K562 (cell line): ENCODE measurements around the gene CLCA1. TPM values are rescaled to one million over a fixed set of nuclear protein-coding genes. Genes with fewer than 3 reads are reported as not detected.

Experiments
- ATAC-seq: fragments of 200-7000 bp; cut with Tn5 transposase; 3 replicates; pipeline ENCODE4 v1.9.1; 2020; ENCODE audit warnings: moderate library complexity
- BruUV-seq: library from RNA; stranded (reverse); fragments of 400-500 nt; replicated peaks from 2 replicates; lab custom pipeline; 2021; lab: Mats Ljungman, UMichigan
- CTCF ChIA-PET: fragments of 300-600 bp; formaldehyde crosslinking; extraction: SDS; loops from one replicate; lab custom pipeline; 2021; ENCODE audit warnings: low intra/inter-chr PET ratio; lab: Yijun Ruan, JAX
- POLR2A ChIA-PET: fragments of 300-600, 350-650 bp; sonication (Branson Sonifier 250); formaldehyde crosslinking; extraction: SDS; loops from one replicate; lab custom pipeline; 2021; ENCODE audit warnings: antibody characterized with exemption, inconsistent platforms; lab: Yijun Ruan, JAX
- DNase-seq, 4 experiments: peaks; one replicate each; pipeline versions ENCODE4 v3.0.0 to v3.0.0-alpha.2; 2011 to 2018; ENCODE audit warnings: low spot score in 3 of 4, mixed read lengths in 3 of 4; ENCODE audit errors: extremely low read depth in 1 of 4
- FAIRE-seq: peaks from 2 replicates; lab custom pipeline; 2011; peaks lifted over from hg19 to GRCh38; lab: Jason Lieb, UNC
- H2AFZ ChIP-seq: 2 replicates; pipeline ENCODE4 v1.6.0; 2011; ENCODE audit warnings: low read depth, low read length, control low read depth, inconsistent platforms
- H3K27ac ChIP-seq: fragments of 200-600 bp; 3 replicates; pipeline ENCODE4 v1.8.0; 2011; ENCODE audit warnings: low read depth, mild to moderate bottlenecking, control low read depth, inconsistent platforms, low read length, moderate library complexity, mixed read lengths; ENCODE audit errors: extremely low read depth
- H3K27me3 ChIP-seq, 2 experiments: fragments of 300-600 bp in 1 of 2; 2 replicates in 1 of 2; 3 replicates in 1 of 2; pipeline versions ENCODE4 v1.6.0 to v1.8.0; 2011; ENCODE audit warnings: inconsistent platforms in 2 of 2, low read length in 2 of 2, mild to moderate bottlenecking in 1 of 2, mixed read lengths in 1 of 2, moderate library complexity in 1 of 2; ENCODE audit not compliant: control insufficient read depth in 2 of 2, insufficient read depth in 2 of 2
- H3K36me3 ChIP-seq: fragments of 300-600 bp; 3 replicates; pipeline ENCODE4 v1.8.0; 2011; ENCODE audit warnings: mild to moderate bottlenecking, low read length, inconsistent platforms; ENCODE audit not compliant: control insufficient read depth, insufficient read depth
- H3K4me1 ChIP-seq, 2 experiments: fragments of 200-600 bp in 1 of 2; replicated peaks in 1 of 2; 2 replicates in 1 of 2; 3 replicates in 1 of 2; pipeline versions ENCODE4 v1.5.1 to v1.8.0; 2011; ENCODE audit warnings: inconsistent platforms in 2 of 2, low read length in 2 of 2, mild to moderate bottlenecking in 1 of 2, mixed read lengths in 1 of 2, moderate library complexity in 1 of 2; ENCODE audit not compliant: control insufficient read depth in 2 of 2, insufficient read depth in 2 of 2
- H3K4me2 ChIP-seq: 2 replicates; pipeline ENCODE4 v1.6.1; 2011; ENCODE audit warnings: low read length, control low read depth, inconsistent platforms, mixed read lengths; ENCODE audit not compliant: insufficient read depth
- H3K4me3 ChIP-seq: fragments of 200-600 bp; sonication (generic), shearing (Covaris generic); 2 replicates; pipeline ENCODE4 v1.5.1; 2016; ENCODE audit warnings: control low read depth, inconsistent platforms
- H3K79me2 ChIP-seq: fragments of 200-600 bp; 3 replicates; pipeline ENCODE4 v1.8.0; 2011; ENCODE audit warnings: low read length, inconsistent platforms; ENCODE audit not compliant: control insufficient read depth, insufficient read depth
- H3K9ac ChIP-seq, 2 experiments: 2 replicates each; pipeline versions ENCODE4 v1.6.0 to v1.6.1; 2011; ENCODE audit warnings: low read depth in 2 of 2, low read length in 2 of 2, control low read depth in 1 of 2, inconsistent platforms in 1 of 2, mild to moderate bottlenecking in 1 of 2, mixed read lengths in 1 of 2; ENCODE audit not compliant: insufficient read depth in 1 of 2
- H3K9me1 ChIP-seq: one replicate; pipeline ENCODE4 v1.6.0; 2011; ENCODE audit warnings: inconsistent platforms, mild to moderate bottlenecking, low read length, moderate library complexity; ENCODE audit not compliant: control insufficient read depth, insufficient read depth
- H3K9me3 ChIP-seq: replicated peaks from 2 replicates; pipeline ENCODE4 v1.5.1; 2011; ENCODE audit warnings: low read depth, low read length, inconsistent platforms; ENCODE audit not compliant: control insufficient read depth, insufficient read depth
- H4K20me1 ChIP-seq: replicated peaks from 2 replicates; pipeline ENCODE4 v1.6.1; 2011; ENCODE audit warnings: low read length, inconsistent platforms, mixed read lengths; ENCODE audit not compliant: control insufficient read depth, insufficient read depth
- FOSL1 ChIP-seq: fragments of 200-800 bp; sonication (Bioruptor generic); conservative IDR thresholded peaks from 2 replicates; pipeline ENCODE4 v1.6.1; 2016; ENCODE audit warnings: missing genetic modification characterization, missing compliant biosample characterization
- JUND ChIP-seq, 2 experiments: IDR thresholded peaks; 2 replicates in 1 of 2; 3 replicates in 1 of 2; pipeline ENCODE4 v1.6.1; 2011; ENCODE audit warnings: borderline replicate concordance in 2 of 2, low read depth in 2 of 2, low read length in 2 of 2, improper control_type of control experiment in 1 of 2, missing biosample characterization in 1 of 2, missing genetic modification characterization in 1 of 2, missing genetic modification reagents in 1 of 2
- RCOR1 ChIP-seq, 2 experiments: IDR thresholded peaks; 2 replicates each; pipeline ENCODE4 v1.6.1; 2012; ENCODE audit warnings: low read depth in 2 of 2, low read length in 2 of 2, borderline replicate concordance in 1 of 2, improper control_type of control experiment in 1 of 2
- WGBS: fragments of 100-300 bp; shearing (Covaris generic); methylation state at CpG from one replicate; pipeline ENCODE4 v1.1.6; 2016; ENCODE audit warnings: low coverage, mixed read lengths; ENCODE audit not compliant: insufficient coverage; ENCODE audit errors: missing lambda C conversion rate; 5-methylcytosine and 5-hydroxymethylcytosine counted together
- in situ Hi-C: fragments of 300-500 bp; cut with MboI; formaldehyde crosslinking; loops from 4 replicates; pipeline ENCODE4 v1.15.0; 2018; ENCODE audit warnings: inconsistent platforms, mixed read lengths
- intact Hi-C: fragments of 100-400 bp; cut with micrococcal nuclease; formaldehyde crosslinking; loops from 2 replicates; pipeline ENCODE4 v1.14.2; 2022
- polyA plus RNA-seq, 8 experiments: library from polyadenylated mRNA; depleted of rRNA in 4 of 8; stranded (reverse) in 5 of 8; unstranded in 3 of 8; fragments of >200 nt; fragmentation: Nextera tagmentation in 2 of 8; fragmentation: Illumina TruSeq in 1 of 8; extraction: Ambion mirVana in 2 of 8; extraction: Trizol in 1 of 8; gene quantifications; 2 replicates each; pipeline versions ENCODE4 v1.2.1 to v1.2.3, GENCODE V29; 2011 to 2014; ENCODE audit warnings: inconsistent platforms in 1 of 8, missing spikeins in 1 of 8
- total RNA-seq, 7 experiments: library from RNA; depleted of rRNA in 6 of 7; stranded (reverse); fragments of >200 nt in 6 of 7; fragmentation: Illumina TruSeq in 2 of 7; extraction: Trizol in 2 of 7; gene quantifications; 2 replicates each; pipeline versions ENCODE4 v1.2.1 to v1.2.3, GENCODE V29; 2011 to 2021; ENCODE audit warnings: low replicate concordance in 1 of 7
- TF ChIP-seq, protein P1 (sequence below): fragments of 200-400 bp; formaldehyde crosslinking; IDR thresholded peaks from 2 replicates; pipeline ENCODE4 v1.6.1; 2017; ENCODE audit warnings: mild to moderate bottlenecking, low read depth, low read length, moderate library complexity

The CLCA1 gene
- total and polyA plus RNA-seq, 9 of the 15 experiments (the other 6 are each of a cell fraction or from before 2014, with no cell fraction given) = 0.03 to 0.08 (median 0.04) TPM; not detected in 6

DNA sequence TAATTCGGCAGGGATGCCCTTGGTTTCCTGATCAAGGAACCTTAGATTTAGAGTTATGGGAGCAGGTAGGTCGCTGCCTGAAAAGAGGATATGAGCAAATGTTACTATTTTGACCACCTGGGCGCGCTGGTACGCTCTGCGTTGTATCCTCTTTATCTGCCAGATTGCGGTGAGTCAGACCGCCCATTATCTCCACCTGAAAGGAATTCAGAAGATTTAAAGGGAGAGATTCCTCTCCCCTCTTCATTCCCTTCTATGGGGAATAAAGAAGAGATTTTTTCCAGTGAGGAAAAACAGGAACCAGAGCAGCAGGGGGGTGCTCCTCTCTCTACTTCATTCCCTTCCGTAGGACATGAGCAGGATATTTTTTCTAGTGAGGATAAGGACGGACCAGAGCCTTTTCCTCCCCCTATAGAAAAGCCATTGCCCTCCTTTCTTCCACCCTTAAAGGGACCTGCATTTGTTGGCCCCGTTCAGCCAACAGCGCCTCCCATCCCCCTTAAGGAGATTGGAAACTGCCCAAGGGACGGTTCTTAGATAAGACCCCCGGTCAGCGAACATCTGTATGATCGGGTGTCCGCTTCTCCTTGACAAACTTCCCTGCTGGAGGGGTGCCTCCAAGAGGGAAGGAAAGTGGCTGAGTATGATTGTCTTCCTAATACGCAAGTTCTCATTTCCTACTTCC lies 34.1 kb downstream of the CLCA1 start:
- peaks cover 13 to 26% of the 10 kb centered on the region in 2 experiments; a peak in 3 of 5 replicates for H3K27me3 ChIP-seq
- no peak overlapping the region for H2AFZ ChIP-seq
- H3K9me1 ChIP-seq = no peaks in the 10 kb centered on the region
- DNase-seq = peak in 1 of 4 experiments; percentile 23
- H3K9me3 ChIP-seq = no peaks in the 10 kb centered on the region; the same call in 1 of the 2 replicates
- BruUV-seq = no TSS peak
- H3K4me2 ChIP-seq = no peak overlapping the region
- CTCF ChIA-PET = interaction anchor here (1.7 to 4.1 kb wide), 2 partner anchors 84 to 122 kb away, joined by 9 to 29 read pairs; no protein-coding TSS in a partner anchor
- TF ChIP-seq RCOR1 (IDR thresholded peaks at IDR 0.05; ENCODE audit: borderline replicate concordance in 1 of 2, low read depth in 2 of 2, low read length in 2 of 2) (0 out of 4 replicates have a peak, but pooled peaks of 1 of the 2 experiments have one; percentile 13), JUND (IDR thresholded peaks at IDR 0.05; ENCODE audit: borderline replicate concordance, low read depth, low read length) (peak; percentile 43; the same call in 1 of the 2 replicates), JUND (tag; IDR thresholded peaks at IDR 0.05; ENCODE audit: borderline replicate concordance, low read depth, low read length) (peak; percentile 57; the same call in 1 of the 3 replicates), FOSL1 (tag) (peak; percentile 59)
- TF ChIP-seq, protein P1, sequence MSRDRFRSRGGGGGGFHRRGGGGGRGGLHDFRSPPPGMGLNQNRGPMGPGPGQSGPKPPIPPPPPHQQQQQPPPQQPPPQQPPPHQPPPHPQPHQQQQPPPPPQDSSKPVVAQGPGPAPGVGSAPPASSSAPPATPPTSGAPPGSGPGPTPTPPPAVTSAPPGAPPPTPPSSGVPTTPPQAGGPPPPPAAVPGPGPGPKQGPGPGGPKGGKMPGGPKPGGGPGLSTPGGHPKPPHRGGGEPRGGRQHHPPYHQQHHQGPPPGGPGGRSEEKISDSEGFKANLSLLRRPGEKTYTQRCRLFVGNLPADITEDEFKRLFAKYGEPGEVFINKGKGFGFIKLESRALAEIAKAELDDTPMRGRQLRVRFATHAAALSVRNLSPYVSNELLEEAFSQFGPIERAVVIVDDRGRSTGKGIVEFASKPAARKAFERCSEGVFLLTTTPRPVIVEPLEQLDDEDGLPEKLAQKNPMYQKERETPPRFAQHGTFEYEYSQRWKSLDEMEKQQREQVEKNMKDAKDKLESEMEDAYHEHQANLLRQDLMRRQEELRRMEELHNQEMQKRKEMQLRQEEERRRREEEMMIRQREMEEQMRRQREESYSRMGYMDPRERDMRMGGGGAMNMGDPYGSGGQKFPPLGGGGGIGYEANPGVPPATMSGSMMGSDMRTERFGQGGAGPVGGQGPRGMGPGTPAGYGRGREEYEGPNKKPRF = no peak
- TF ChIP-seq, all 486 proteins: peak for 3
- no peak overlapping the region for H3K9ac ChIP-seq
- ATAC-seq (peak; percentile 46), FAIRE-seq (no peak)
- H3K27ac ChIP-seq = no peak overlapping the region
- intact Hi-C loops = loop anchor here (1.0 to 5.0 kb wide), 2 partner anchors 84 to 249 kb away; no protein-coding TSS in a partner anchor
- H3K4me1 ChIP-seq = no peaks in the 10 kb centered on the region; a peak in 1 of 5 replicates
- POLR2A ChIA-PET = interaction anchor here (0.6 kb wide), 1 partner anchor 216 kb away, joined by 3 read pairs; no protein-coding TSS in a partner anchor
- no peaks in the 10 kb centered on the region for H3K79me2 ChIP-seq
- H3K4me3 ChIP-seq = no peak overlapping the region
- H4K20me1 ChIP-seq = no peaks in the 10 kb centered on the region
- in situ Hi-C loops = loop anchor here (10.0 kb wide), 1 partner anchor 108 kb away; the partner anchor contains the start of gene ODF2L
- no peaks in the 10 kb centered on the region for H3K36me3 ChIP-seq
- WGBS = 5% methylated on average over 16 of the region's 18 CpGs
